Renal cortex interstitium (tissue), 11 donors: ENCODE measurements around the gene CAMKMT. TPM values are rescaled to one million over a fixed set of nuclear protein-coding genes. Genes with fewer than 3 reads are reported as not detected.
A peak's percentile ranks its signal among the peaks of the same experiment; 100 is the strongest.

Experiments used
- DNase-seq, 11 donors: peaks; one replicate each; pipeline ENCODE4 v3.0.0-alpha.2; 2013; ENCODE audit warnings: low read depth in 9 of 11, low spot score in 4 of 11; ENCODE audit errors: extremely low read depth in 1 of 11
- polyA plus RNA-seq, 3 donors: library from polyadenylated mRNA; unstranded; fragments of 120-200 nt; gene quantifications; one replicate each; pipeline ENCODE4 v1.2.1, GENCODE V29; 2013; ENCODE audit not compliant: insufficient read length in 3 of 3

CAMKMT gene
- polyA plus RNA-seq, 3 donors = 13.2 to 14.8 (median 14.5) TPM

GRCh38 chr2:44767691-44768090 lies 405.9 kb downstream of the CAMKMT start:
- DNase-seq = no peak

GRCh38 chr2:44768438-44769236 lies 406.9 kb downstream of the CAMKMT start:
- DNase-seq = no peak

DNA sequence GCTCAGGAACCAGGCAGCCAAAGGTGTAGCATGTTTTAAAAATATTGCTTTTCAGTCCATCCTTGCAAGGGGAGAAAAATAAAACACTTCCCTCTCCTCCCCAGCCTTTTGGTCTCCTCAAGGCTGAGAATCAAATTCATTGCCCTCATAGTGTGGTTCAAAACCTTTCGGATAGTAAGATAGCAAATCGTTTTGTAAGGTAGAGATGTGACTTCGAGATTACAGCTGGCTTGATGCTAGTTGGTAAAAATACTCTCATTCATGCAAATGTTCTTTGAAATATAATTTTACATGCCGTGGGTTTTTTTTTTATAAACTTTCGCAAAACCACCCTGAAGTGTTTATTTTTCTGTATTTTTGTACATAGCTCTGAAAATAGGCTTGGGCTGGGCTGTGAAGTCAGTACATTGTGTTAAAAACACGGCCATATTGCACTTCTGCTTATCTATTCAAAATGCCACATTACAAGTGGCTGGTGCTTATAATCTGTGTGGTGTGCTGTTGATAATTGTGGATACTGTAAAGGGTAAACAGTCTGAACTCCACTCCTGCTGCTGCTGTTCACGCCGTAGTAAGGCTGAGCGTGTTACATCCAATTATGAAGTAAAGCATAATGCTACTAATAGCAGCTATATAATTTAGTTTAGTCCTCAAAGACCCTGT lies 407.7 kb downstream of the CAMKMT start:
- no peak for DNase-seq

DNA sequence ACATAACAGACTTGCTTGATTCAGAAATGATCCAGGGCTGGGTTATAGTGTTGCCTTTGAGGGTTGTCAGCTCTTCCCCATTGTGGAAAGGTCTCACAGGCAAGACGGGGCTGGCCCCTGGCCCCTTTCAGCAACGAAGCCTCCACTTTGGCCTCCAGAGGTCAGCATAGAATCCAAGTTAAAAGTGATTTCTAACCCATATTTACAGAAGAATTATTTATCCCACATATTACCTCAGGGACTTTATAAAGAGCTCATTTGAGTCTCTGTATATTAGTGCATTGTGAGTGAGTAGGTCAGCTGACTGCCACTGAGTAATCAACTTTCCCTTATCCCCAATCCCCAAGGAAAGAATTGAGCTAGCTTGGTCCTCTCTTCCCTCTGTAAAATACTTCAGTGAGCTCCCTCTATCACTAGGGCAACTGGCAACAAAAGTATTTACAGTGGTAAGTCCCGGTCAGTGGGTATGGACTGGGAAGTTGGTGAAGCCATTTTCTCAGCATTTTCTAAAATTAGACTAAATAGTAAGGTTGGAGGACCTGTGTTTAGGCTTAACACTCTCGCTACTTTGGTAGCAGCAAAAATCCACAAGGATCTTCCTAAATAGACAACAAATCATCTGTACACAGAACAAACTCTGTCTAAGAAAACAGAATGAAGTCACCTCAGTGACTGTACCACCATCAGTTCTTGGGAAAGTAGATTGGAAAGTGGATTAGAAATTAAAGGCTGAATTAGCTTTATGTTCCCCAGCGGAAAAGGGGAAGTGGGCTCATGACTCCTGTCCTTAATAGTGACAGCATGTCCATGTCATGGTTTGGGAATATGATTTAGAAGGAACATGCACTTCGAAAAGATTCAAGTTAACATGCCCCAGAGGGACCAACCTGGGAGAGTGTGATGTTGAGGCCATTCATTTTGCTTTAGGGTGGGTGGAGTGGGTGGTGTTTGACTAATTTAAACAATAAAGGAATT lies 408.8 kb downstream of the CAMKMT start:
- DNase-seq = no peak

DNA sequence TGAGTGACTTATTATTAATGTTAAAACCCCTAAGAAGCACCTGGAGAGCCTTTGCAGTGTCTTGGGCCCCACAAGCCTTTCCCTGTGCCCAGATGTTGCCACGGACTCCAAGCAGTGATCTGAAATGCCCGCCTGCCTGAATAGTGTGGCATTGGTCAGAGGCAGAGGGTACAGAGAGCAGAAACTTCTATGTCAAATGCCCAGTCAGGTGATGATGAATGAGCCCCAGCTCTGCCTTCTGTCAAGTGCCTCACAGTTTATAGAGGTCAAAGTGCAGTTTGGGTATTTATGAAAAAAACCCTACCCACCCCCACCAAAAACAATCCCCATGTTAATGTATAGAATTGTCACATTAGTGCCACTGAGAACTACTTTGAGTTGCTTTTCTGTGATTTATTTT lies 409.8 kb downstream of the CAMKMT start:
- DNase-seq = no peak

DNA sequence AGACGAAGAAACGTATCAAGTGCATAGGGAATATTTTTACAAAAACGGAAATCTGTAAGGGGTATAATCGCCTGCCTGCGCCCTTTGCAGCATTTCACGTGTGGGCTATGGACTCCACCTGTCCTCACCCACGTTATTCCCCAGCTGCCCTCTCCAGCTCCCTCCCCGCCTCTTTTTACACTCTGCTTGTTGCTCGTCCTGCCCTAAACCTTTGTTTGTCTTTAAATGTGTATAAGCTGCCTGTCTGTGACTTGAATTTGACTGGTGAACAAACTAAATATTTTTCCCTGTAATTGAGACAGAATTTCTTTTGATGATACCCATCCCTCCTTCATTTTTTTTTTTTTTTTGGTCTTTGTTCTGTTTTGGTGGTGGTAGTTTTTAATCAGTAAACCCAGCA lies 410.4 kb downstream of the CAMKMT start:
- DNase-seq = no peak

DNA sequence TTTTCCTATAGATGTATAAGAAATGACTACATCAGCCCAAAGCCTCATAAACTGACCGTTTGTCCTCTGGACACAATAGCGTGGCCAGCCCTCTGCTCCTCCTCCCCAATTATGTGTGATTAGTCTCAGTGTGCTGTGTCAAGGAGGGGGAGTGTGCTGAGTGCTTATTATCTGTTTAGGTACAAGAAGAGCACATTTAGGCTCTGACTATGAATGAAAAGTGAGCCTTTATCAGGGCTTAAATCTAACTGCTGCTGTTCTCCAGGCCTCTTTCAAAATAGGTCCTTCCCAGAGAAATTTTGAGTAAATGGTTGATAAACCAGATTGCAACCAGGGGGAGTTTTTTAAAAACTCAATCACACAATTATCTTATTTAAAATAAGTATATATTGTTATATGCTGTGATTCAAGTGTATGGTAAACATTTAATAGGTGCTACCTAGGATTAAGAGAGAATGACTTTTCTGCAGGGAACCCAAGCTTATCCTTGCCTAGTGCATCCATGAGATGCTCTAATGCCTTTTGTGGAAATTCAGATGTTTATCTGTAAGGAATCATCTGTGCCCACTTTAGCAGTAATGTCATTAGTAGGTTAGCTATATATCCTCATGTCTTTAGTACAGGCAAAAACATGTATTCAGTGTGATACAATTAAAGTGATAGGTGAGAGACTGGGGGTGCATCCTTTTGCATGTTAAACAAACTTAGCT lies 411.1 kb downstream of the CAMKMT start:
- no peak for DNase-seq

DNA sequence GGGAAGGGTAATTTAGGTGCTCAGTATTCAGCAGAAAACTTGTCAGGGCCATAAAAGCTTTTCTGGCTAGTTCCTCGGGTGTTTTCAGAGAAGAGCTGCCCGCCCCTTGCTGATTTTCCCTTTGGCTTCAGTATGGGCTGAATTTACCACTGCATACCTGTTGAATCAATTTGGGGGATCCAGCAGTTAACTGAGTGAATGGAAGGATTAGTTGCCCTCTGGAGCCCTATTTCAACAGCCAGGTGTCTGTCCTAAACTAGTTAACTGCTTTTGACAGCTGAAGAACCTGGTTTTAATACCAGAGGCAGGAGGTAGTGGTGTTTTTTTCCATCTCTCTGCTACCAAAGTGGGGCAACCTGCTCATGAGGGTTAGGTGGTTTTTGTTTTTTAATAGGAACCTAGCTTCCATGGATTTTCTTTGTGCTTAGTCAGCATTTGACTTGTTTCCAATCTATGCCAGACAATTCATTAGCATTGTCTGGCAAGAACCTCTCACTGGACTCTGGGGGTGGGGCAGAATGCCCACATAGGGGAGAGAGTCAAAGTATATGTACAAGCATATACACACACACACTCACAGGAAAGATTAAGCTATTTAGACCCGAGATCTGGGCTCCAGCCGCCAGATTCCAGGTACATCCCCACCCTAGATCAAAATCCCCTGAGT lies 413.2 kb downstream of the CAMKMT start:
- DNase-seq = no peak

DNA sequence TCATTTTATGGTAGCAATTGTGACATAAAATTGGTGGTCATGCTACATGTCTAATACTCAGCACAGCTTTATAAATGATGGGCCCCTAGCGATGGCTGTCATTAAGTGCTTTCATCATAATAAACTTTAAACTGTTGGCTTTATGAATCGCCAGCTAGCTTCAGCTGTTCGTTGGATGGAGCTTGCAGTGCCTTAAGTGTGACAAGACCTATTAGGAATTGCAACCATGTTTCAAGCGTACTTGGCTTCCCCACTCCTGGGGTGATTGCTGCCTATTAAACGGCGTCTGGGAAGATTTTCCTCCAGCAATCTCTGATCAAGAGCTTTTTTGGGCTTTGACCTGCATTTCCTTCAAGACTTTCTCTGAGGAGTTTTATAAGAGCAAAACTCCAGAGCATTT lies 415.3 kb downstream of the CAMKMT start:
- DNase-seq = no peak

- DNase-seq = no peak
Observed at GRCh38 chr2:44777537-44777936, 415.8 kb downstream of the CAMKMT start.

DNA sequence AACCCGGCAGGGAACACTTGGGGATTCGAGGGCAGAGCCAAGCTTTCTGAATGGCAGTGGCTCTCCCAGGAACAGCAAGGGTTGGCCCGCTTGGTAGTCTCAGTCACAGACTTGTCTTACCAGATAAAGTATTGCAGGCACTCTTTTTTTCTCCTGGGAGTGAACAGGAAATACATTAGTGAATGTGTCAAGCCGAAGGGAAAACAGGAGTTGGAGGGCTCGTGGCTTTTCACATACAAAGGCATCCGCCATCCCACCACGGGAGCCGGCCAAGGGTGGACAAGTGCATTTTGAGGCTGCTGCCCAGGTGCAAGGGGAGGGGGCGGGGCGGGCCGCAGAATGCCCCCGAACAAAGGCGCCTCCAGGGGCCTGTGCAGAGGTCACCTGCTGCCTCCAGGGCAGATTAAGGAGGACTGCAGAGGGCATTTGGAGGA lies 416.5 kb downstream of the CAMKMT start:
- no peak for DNase-seq

DNA sequence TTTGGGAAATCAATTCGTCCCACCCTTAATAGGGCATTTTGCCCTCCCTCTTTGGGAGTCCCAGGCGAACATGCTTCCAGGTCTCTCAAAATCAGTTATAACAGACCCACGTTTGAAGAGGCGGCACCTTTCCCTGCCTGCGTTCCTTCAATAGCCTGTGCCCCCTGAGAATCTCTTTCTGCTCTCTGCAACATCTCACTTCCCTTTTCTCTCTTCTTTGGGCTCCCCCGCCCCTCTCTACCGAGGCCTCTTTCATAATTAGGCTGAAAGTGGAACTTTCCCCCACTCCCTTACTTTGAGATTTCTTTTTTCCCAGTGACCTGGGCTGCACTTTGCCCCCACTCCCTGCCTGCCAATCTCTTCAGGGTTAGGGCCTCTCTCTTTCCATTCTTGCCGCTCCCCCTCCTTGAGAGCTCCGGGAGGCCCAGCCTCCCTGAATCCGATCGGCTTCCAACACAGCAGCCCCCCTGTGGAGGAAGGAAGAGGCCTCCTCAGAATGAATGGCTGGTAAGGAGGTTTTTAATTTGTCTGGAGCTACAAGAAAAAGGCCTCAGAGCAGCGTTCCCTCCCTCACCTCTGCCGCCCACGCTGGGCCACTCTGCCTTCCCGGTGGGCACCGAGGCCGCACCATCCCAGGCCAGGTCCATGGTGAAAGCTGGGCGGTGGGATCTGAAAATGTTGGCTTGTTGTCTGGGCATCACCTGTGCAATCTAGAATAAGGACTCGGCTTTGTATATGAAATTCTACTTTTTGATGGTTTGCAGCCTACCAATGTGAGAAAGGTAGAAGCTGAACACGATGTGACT lies 417.1 kb downstream of the CAMKMT start:
- DNase-seq = no peak

DNA sequence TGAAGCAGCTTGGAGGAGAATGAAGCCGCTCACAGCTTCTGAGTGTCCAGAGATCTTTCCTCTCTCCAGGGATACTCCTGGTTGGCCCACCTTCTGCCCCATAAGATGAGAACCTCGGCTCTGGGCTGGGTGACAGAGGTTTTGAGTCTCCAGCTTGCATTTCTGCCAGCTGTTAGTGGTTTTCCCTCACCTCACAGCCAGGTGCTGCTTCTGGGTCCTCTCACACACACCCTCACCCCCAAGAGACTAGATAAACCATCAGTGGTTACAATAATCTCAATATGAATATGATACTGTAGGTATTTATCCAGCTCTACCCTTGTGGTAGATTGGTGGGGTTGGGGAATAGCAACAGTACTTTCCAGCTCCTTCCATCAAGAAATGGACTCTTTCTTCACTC lies 418.0 kb downstream of the CAMKMT start:
- DNase-seq = no peak

- no peak for DNase-seq
Observed at GRCh38 chr2:44780406-44780805, 418.7 kb downstream of the CAMKMT start.

- DNase-seq = no peak
Observed at GRCh38 chr2:44785433-44785832, 423.7 kb downstream of the CAMKMT start.

- DNase-seq = peak in 1 of 11 donors; percentile 33
Observed at GRCh38 chr2:44786045-44786816, 424.5 kb downstream of the CAMKMT start.

- no peak for DNase-seq
Observed at GRCh38 chr2:44786817-44787214, 425.1 kb downstream of the CAMKMT start.
